Calu3 (cell line): ENCODE measurements around the gene NTSR1. TPM values are rescaled to one million over a fixed set of nuclear protein-coding genes. Genes with fewer than 3 reads are reported as not detected.

ENCODE experiments used
- BruUV-seq: library from RNA; stranded (reverse); fragments of 400-500 nt; replicated peaks from 2 replicates; lab custom pipeline; 2021; lab: Mats Ljungman, UMichigan
- CTCF ChIA-PET: fragments of 300-600 bp; sonication (Branson Sonifier 250); formaldehyde crosslinking; loops from one replicate; lab custom pipeline; 2022; ENCODE audit warnings: antibody characterized with exemption; lab: Charles Lee
- DNase-seq: peaks from one replicate; pipeline ENCODE4 v3.0.0; 2022
- H3K27ac Mint-ChIP-seq: one replicate; pipeline ENCODE4 v1.8.0; 2022; ENCODE audit warnings: mixed read lengths; ENCODE audit not compliant: unreplicated experiment
- H3K27me3 Mint-ChIP-seq: one replicate; pipeline ENCODE4 v1.8.0; 2022; ENCODE audit warnings: mixed read lengths; ENCODE audit not compliant: unreplicated experiment
- H3K36me3 Mint-ChIP-seq: one replicate; pipeline ENCODE4 v1.8.0; 2022; ENCODE audit warnings: mild to moderate bottlenecking, moderate library complexity, mixed read lengths; ENCODE audit not compliant: insufficient read depth, unreplicated experiment
- H3K4me1 Mint-ChIP-seq: one replicate; pipeline ENCODE4 v1.8.0; 2022; ENCODE audit warnings: mild to moderate bottlenecking, low read depth, mixed read lengths; ENCODE audit not compliant: unreplicated experiment
- H3K4me3 Mint-ChIP-seq: one replicate; pipeline ENCODE4 v1.8.0; 2022; ENCODE audit warnings: mild to moderate bottlenecking, low read depth, moderate library complexity, mixed read lengths; ENCODE audit not compliant: unreplicated experiment
- H3K9me3 Mint-ChIP-seq: one replicate; pipeline ENCODE4 v1.8.0; 2022; ENCODE audit warnings: low read depth, mixed read lengths; ENCODE audit not compliant: unreplicated experiment
- CTCF ChIP-seq: fragments of 200-600 bp; IDR thresholded peaks from one replicate; pipeline ENCODE4 v1.8.0; 2022; ENCODE audit warnings: antibody characterized with exemption; ENCODE audit not compliant: unreplicated experiment
- intact Hi-C: fragments of 100-400 bp; cut with micrococcal nuclease; formaldehyde crosslinking; loops from one replicate; pipeline ENCODE4 v1.10.0; 2022; ENCODE audit not compliant: unreplicated experiment
- total RNA-seq: library from RNA; stranded (reverse); gene quantifications from 2 replicates; pipeline ENCODE4 v1.2.3, GENCODE V29; 2022

The NTSR1 gene
- total RNA-seq, 1 experiment from 2014 or later = not detected

DNA sequence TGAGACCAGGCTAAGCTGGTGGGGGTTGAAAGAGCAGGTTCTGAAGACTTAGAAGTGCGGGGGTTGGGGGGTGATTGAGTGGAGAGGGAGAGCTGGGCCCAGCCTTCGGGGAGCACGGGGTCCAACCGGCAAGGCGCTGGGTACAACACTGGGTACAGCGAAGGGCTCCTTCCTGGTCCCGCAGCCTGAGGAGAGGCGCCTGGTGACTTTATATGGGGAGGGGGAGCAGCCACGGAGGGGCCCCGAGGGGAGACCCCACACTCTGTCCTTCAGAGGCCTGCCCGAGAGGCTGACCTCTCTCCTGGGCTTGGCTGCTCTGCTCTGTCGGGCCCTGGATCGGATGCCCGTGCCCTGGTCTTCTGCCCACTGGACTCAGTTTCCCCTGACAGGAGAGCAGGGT, 10.4 kb upstream of the NTSR1 start:
- no peaks in the 10 kb centered on the region for H3K36me3 Mint-ChIP-seq
- peaks cover 3% of the 10 kb centered on the region for H3K4me1 Mint-ChIP-seq
- BruUV-seq = no TSS peak
- H3K27ac Mint-ChIP-seq = no peak overlapping the region
- H3K4me3 Mint-ChIP-seq = no peak overlapping the region
- intact Hi-C loops = no loop called here
- CTCF ChIA-PET = interaction anchor here (1.1 to 1.6 kb wide), 5 partner anchors 9 to 96 kb away, joined by 3 to 5 read pairs (median 3); no protein-coding TSS in a partner anchor
- TF ChIP-seq CTCF = no peak
- no peaks in the 10 kb centered on the region for H3K9me3 Mint-ChIP-seq
- H3K27me3 Mint-ChIP-seq = peaks cover 88% of the 10 kb centered on the region
- DNase-seq = no peak

- Mint-ChIP-seq H3K4me1 (peaks cover 14% of the 10 kb centered on the region), H3K4me3 (no peak overlapping the region), H3K36me3 (peaks cover 7% of the 10 kb centered on the region), H3K27me3 (peaks cover 78% of the 10 kb centered on the region), H3K27ac (no peak overlapping the region), H3K9me3 (no peaks in the 10 kb centered on the region)
- intact Hi-C loops = no loop called here
- CTCF ChIA-PET = no interaction called here
- TF ChIP-seq CTCF = no peak
- no peak for DNase-seq
- BruUV-seq = no TSS peak
Observed at GRCh38 chr20:62699296-62699695, 9.3 kb upstream of the NTSR1 start.

GRCh38 chr20:62699741-62700140, 8.9 kb upstream of the NTSR1 start:
- CTCF ChIA-PET = no interaction called here
- Mint-ChIP-seq H3K4me1 (peaks cover 18% of the 10 kb centered on the region), H3K9me3 (no peaks in the 10 kb centered on the region), H3K27me3 (peaks cover 73% of the 10 kb centered on the region), H3K27ac (no peak overlapping the region), H3K36me3 (peaks cover 12% of the 10 kb centered on the region), H3K4me3 (no peak overlapping the region)
- TF ChIP-seq CTCF = no peak
- intact Hi-C loops = no loop called here
- no peak for DNase-seq
- BruUV-seq = no TSS peak

GRCh38 chr20:62700261-62700930, 8.2 kb upstream of the NTSR1 start:
- BruUV-seq = no TSS peak
- H3K9me3 Mint-ChIP-seq = no peaks in the 10 kb centered on the region
- H3K27ac Mint-ChIP-seq = no peak overlapping the region
- CTCF ChIA-PET = no interaction called here
- no peak overlapping the region for H3K4me3 Mint-ChIP-seq
- H3K4me1 Mint-ChIP-seq = peaks cover 25% of the 10 kb centered on the region
- peaks cover 17% of the 10 kb centered on the region for H3K36me3 Mint-ChIP-seq
- intact Hi-C loops = no loop called here
- no peak for DNase-seq
- no peak for TF ChIP-seq CTCF
- H3K27me3 Mint-ChIP-seq = peaks cover 67% of the 10 kb centered on the region
